GM18519 (cell line): Measurements from ENCODE around the gene VASH2.
"Not testable (repeated sequence)": the region's sequence is repeated elsewhere in the genome, so short reads cannot be mapped to it uniquely, and the experiment has no call there.

ENCODE experiments used
- ATAC-seq: cut with Tn5 transposase; IDR thresholded peaks from one replicate; pipeline ENCODE4 v1.9.1; 2021; ENCODE audit warnings: mild to moderate bottlenecking, moderate library complexity; ENCODE audit not compliant: unreplicated experiment, low FRiP score

Gene VASH2

GRCh38 chr1:212977781-212978645, 27.7 kb downstream of the VASH2 start:
- ATAC-seq, result peak; percentile 34

GRCh38 chr1:212979340-212980122, 29.2 kb downstream of the VASH2 start:
- ATAC-seq, result peak; percentile 52

GRCh38 chr1:212980123-212980785, 29.9 kb downstream of the VASH2 start:
- ATAC-seq, result no peak

GRCh38 chr1:212981025-212981495, 30.7 kb downstream of the VASH2 start:
- ATAC-seq, result no peak

- peak; percentile 44 for ATAC-seq
These were observed 31.4 kb downstream of the VASH2 start for GRCh38 chr1:212981571-212982328.

- ATAC-seq, result no peak
These were observed 32.2 kb downstream of the VASH2 start for GRCh38 chr1:212982430-212983152.

- ATAC-seq, result no peak
These were observed 33.1 kb downstream of the VASH2 start for GRCh38 chr1:212983482-212983881.

GRCh38 chr1:212984522-212985291, 34.4 kb downstream of the VASH2 start:
- ATAC-seq, result no peak

- ATAC-seq, result no peak
These were observed 36.2 kb downstream of the VASH2 start for GRCh38 chr1:212986551-212986950.

GRCh38 chr1:212987702-212988322, 37.5 kb downstream of the VASH2 start:
- ATAC-seq, result no peak

- no peak for ATAC-seq
These were observed 39.9 kb downstream of the VASH2 start for GRCh38 chr1:212990276-212990675.

GRCh38 chr1:212993960-212994359, 43.6 kb downstream of the VASH2 start:
- ATAC-seq, result not testable (repeated sequence)

GRCh38 chr1:212994926-212995325, 44.6 kb downstream of the VASH2 start:
- no peak for ATAC-seq

GRCh38 chr1:213003256-213003655, 52.9 kb downstream of the VASH2 start:
- no peak for ATAC-seq

GRCh38 chr1:213008564-213008963, 58.2 kb downstream of the VASH2 start:
- peak; percentile 86 for ATAC-seq

- no peak for ATAC-seq
These were observed 64.3 kb downstream of the VASH2 start for GRCh38 chr1:213014642-213015041.

- peak; percentile 89 for ATAC-seq
These were observed 65.0 kb downstream of the VASH2 start, which contains the start of gene ANGEL2 for GRCh38 chr1:213015099-213016050. Gene ANGEL2, minus strand, starts transcription at chr1:213015867. Its CDS starts 196 bp downstream, at chr1:213015671.
